GM20000 (cell line): ENCODE results near the gene TMEM134.

Source experiments
- DNase-seq: peaks from one replicate; pipeline ENCODE4 v3.0.0; 2012; ENCODE audit warnings: low spot score
- TF ChIP-seq, protein P1 (sequence below): IDR thresholded peaks from 2 replicates; pipeline ENCODE4 v1.5.1; 2012; ENCODE audit warnings: mild to moderate bottlenecking, control low read depth; ENCODE audit errors: extremely low read depth, missing control alignments

Gene TMEM134

DNA sequence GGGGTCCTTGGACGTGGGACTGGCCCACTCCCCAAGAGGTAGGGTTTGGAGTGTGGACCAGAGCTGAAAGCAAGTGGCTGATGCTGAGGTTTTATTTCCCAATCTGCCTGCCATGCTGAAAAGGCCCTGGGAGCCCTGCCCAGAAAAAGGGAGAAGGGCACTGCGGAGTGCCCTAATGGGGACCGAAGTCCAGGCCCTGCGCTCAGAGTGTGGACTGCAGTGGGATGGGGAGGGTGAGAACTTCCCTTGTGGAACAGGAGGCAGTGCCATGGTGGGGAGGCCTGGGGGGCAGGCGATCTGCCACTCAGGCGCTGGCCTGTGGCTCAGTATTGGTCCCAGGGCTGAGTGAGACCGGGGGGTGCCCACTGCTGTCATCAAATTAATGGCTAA lies 20.8 kb downstream of the TMEM134 start:
- DNase-seq = no peak

DNA sequence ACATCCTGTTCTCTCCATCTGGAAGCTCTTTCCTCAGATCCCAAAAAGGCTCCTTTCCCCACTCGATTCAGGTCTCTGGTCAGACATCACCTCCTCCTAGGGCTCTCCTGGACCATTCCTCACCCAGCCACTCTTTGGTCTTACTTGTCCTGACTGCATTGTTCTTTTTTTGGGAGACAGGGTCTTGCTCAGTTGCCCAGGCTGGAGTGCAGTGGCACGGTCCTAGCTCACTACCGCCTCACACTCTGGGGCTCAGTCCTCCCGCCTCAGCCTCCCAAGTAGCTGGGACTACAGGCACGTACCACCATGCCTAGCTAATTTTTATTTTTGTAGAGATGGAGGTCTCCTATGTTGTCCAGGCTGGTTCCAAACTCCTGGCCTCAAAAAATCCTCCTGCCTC lies 23.5 kb downstream of the TMEM134 start:
- DNase-seq = no peak
- TF ChIP-seq, protein P1, sequence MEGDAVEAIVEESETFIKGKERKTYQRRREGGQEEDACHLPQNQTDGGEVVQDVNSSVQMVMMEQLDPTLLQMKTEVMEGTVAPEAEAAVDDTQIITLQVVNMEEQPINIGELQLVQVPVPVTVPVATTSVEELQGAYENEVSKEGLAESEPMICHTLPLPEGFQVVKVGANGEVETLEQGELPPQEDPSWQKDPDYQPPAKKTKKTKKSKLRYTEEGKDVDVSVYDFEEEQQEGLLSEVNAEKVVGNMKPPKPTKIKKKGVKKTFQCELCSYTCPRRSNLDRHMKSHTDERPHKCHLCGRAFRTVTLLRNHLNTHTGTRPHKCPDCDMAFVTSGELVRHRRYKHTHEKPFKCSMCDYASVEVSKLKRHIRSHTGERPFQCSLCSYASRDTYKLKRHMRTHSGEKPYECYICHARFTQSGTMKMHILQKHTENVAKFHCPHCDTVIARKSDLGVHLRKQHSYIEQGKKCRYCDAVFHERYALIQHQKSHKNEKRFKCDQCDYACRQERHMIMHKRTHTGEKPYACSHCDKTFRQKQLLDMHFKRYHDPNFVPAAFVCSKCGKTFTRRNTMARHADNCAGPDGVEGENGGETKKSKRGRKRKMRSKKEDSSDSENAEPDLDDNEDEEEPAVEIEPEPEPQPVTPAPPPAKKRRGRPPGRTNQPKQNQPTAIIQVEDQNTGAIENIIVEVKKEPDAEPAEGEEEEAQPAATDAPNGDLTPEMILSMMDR = no peak

More for the DNA sequence above, 20.8 kb downstream of the TMEM134 start:
- TF ChIP-seq, protein P1 = no peak

DNA sequence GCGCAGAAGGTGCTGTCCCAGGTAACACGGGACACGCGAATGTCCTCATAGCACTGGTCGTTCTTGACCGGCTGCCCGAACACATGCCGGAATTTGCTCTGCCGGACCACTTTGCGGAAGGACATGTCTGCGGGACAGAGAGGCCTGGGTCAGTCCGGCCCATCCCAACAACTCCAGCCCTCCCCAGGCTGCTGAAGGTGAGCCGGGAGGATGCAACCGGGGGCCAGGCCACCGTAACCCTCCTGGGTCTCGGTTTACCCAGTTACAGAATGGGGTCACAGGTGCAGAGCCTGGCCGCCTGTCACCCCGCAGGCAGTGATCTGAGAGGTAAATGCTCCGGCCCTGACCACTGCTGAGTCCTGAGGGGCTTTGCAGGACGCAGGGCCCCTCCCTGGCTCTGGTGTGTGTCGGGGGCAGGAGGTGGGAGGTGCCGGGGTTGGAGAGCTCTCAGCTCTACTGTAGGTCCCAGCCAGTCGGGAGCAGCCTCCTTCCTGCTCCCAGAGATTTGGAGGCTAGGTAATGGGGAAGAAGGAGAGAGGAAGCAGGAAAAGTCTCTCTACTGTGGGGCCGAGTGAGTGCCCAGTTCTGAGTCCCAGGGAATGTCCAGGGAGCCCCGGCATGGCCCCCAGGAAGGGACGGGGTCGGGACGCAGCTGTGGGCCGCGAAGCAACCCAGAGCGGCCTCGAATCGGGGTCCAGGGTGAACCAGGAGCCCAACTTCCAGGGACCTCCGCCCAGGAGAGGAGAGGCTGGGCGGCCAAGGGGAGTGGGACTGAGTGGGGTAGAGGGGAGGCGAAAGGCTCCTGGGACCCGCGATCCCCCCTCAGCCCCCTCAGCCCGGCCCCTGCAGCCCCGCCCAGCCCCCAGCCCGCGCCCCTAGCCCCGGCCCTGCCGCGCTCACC lies 26.3 kb downstream of the TMEM134 start:
- TF ChIP-seq, protein P1 = no peak
- DNase-seq = no peak

DNA sequence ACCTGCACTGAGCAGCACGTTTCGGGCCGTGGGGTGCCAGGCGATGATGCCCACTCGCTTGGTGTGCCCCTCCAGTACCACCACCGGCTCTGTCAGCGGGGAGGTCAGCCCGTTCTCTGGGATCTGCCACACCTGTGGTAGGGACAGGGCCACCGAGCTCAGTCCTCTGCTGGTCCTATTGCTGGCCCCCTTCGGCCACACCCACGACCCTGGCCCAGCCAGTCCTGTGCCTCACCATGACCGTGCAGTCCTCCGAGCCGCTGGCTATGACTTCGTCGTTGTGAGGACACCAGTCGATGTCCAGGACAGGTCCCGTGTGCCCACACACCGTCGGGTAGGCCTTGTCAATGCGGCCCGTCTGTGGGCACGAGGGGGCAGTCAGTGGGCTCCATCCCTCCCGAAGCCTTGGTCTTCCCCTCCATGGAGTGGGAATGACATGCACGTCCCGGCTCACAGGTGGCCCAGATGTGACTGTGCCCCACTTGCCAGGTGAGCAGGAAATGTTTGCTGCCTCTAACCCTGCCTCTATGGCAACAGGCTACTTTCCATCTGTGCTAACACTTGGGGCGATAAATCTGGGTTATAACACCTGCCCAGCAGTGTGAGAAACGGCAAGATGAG lies 27.2 kb downstream of the TMEM134 start:
- DNase-seq = no peak
- TF ChIP-seq, protein P1 = no peak

DNA sequence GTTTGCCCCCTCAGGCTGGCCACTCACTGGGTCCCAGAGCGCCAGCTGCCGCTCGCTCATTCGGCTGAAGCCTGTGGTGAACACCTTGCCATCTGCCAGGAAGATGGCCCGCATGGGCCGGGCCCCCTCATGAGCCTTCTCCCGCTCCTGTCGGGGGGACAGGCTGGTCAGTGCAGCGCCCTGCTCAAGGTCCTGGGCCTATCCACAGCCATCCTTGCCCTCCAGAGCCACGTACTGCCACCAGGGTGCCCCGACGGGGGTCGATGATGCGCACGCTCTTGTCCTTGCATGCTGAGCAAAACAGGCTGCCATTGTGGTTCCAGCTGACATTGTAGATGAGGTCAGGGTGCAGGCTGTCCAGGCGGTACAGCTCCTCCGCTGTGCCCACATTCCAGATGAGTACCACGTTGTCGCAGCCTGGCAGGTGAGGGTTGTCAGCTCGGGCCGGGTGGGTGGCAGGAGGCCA lies 27.9 kb downstream of the TMEM134 start:
- TF ChIP-seq, protein P1 = no peak
- no peak for DNase-seq

DNA sequence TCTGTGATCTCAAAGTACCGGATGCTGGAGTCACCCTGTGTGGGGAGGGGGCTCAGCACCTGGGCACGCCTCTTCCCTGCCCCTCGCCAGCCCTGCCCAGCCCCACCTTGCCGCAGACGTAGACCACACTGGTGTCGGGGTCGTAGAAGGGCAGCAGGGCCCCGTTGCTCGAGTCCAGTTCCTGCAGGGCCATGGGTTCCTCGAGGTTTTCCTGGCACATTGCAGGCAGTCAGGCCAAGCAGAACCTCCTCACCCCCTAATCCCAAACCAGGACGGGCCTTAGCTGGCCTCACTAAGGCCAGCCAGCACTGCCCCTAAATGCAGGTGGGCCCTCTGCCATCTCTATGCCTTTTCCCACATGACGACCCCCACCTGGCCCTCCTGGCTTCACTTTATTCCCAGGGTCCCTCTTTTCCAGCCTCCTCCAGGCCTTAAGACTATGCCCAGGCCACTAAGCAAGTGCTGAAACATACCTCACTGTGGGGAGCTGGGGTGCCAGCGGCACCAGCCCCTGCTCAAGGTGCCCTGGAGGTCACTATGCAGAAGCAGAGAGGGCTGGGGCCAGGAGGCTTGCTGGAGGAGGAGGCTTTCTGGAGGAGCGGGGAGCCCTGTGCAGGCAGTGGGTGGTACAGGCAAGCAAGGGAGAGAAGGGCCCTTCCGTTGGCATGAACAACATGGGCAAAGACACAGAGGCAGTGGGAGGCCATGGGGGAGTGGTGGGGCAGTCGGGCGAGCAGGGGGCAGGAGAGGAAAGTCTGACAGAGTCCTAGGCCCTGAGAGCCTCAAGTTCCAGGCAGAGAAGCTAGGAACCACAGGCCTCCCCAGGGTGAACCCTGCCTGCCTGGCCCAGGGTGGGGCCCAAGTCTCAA lies 28.6 kb downstream of the TMEM134 start:
- DNase-seq = no peak

More for the DNA sequence above, 28.6 kb downstream of the TMEM134 start:
- TF ChIP-seq, protein P1 = no peak
